Measurements from ENCODE around the gene ITPR1.

ITPR1 gene

GRCh38 chr3:4740397-4741105, 247.4 kb downstream of the ITPR1 start:
- no peak for TF ChIP-seq CTCF (IDR thresholded peaks at IDR 0.05; ENCODE audit: extremely low read depth, missing control alignments)
- DNase-seq (ENCODE audit: low spot score): no peak

- no peak for DNase-seq (ENCODE audit: low spot score)
- TF ChIP-seq CTCF (IDR thresholded peaks at IDR 0.05; ENCODE audit: extremely low read depth, missing control alignments): no peak
These were observed 247.9 kb downstream of the ITPR1 start for GRCh38 chr3:4741106-4741403.

- TF ChIP-seq CTCF (IDR thresholded peaks at IDR 0.05; ENCODE audit: extremely low read depth, missing control alignments): no peak
- DNase-seq (ENCODE audit: low spot score): no peak
These were observed 248.5 kb downstream of the ITPR1 start for GRCh38 chr3:4741404-4742307.

- DNase-seq (ENCODE audit: low spot score): no peak
- no peak for TF ChIP-seq CTCF (IDR thresholded peaks at IDR 0.05; ENCODE audit: extremely low read depth, missing control alignments)
These were observed 249.2 kb downstream of the ITPR1 start for GRCh38 chr3:4742359-4742758.

- DNase-seq (ENCODE audit: low spot score): no peak
- TF ChIP-seq CTCF (IDR thresholded peaks at IDR 0.05; ENCODE audit: extremely low read depth, missing control alignments): no peak
These were observed 250.2 kb downstream of the ITPR1 start for GRCh38 chr3:4743371-4743770.

- no peak for DNase-seq (ENCODE audit: low spot score)
These were observed 251.5 kb downstream of the ITPR1 start for GRCh38 chr3:4744405-4745234.

More at GRCh38 chr3:4744405-4745234, 251.5 kb downstream of the ITPR1 start:
- no peak for TF ChIP-seq CTCF (IDR thresholded peaks at IDR 0.05; ENCODE audit: extremely low read depth, missing control alignments)

Measured in GM20000 (cell line).